ENCODE measurements around the gene DDX10.

The DDX10 gene

DNA sequence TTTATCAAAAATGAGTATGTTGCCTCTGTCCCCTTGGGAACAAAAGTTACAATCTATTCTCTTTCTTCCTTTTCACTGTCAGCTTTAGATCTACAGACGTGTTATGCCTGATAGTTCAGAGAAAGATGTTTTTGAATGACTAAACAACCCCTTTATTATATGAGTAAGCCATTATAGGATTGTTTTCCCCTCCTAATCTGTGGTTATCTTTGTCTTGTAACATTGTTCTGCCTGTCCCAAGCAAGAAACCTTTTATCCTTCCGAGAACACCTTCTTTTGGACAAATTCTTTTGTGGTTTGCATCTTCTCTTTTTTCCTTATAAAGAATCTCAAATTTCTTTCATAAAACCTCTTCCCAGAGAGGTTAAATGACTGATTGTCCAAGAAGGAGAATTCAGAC, 208.4 kb downstream of the DDX10 start:
- no peak for DNase-seq (ENCODE audit: low spot score)

GRCh38 chr11:108873941-108874340, 209.1 kb downstream of the DDX10 start:
- DNase-seq (ENCODE audit: low spot score) = no peak

DNA sequence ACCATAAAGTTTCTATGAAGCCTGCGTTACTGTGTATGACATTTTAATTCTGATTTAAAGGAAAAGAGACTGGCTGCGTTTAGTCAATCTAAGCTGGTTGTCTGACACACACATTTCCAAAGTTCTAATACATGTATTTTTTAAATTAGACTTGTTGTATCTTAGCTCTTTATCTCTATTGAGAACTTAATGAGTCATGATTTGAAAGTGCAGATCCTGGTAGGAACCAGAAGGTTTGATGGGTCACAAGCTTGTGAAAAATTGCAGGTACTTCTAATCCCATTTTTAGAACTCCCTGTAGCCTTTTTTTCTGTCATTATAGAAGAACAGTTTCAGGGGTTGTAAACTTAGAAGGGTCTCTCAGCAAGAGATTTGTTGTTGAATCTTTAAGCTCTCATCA, 210.3 kb downstream of the DDX10 start:
- no peak for DNase-seq (ENCODE audit: low spot score)

DNA sequence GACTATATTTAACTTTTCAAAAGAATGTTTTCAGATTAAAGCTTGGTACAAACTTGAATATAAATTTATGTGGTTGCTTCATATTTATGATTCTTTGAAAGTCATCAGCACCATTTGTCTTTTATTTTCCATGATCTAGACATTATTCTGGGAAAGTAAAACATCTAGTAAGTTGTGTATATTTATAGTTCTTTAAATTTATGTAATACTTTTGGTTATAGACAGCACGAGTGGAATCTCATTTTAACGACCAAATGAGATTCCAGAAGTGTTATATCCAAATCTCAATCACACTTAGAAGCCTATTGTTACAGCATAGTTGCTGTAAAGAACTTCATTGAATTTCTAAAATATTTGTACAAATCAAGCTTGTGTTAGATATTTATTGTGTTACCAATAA, 212.3 kb downstream of the DDX10 start:
- no peak for DNase-seq (ENCODE audit: low spot score)

GRCh38 chr11:108880510-108880909, 215.6 kb downstream of the DDX10 start:
- DNase-seq (ENCODE audit: low spot score) = no peak

- DNase-seq (ENCODE audit: low spot score) = no peak
Observed at GRCh38 chr11:108881131-108881530, 216.3 kb downstream of the DDX10 start.

- DNase-seq (ENCODE audit: low spot score) = no peak
Observed at GRCh38 chr11:108882211-108882831, 217.5 kb downstream of the DDX10 start.

DNA sequence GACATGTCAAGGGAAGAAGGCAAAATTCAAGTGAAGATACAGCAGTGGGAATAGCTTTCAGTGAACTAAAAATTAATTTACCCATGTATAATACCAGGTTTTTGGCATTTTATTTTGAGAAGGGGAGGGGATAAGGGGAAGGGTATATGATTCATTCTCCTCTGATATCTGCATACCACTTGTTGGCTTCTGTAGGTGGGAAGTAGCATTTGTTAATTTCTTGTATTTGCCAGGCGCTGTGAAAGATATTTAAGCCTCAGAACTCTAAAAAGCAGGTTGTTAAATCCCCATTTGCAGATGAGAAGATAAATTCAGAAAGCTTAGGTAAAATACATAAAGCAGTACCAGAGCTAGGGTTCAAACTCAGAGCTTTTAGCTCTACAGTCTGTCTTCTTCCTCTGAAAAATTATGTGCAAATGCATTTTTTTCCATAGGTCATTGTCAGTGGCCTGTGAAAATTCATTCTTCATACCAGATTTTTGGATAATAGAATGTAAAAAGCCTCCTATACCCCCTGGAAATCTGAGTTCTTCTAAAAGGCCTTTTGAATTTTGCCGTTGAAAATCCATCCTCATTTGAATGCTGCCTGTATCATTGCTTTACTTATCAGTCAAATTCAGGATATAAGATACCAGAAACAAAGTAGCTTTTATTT, 221.3 kb downstream of the DDX10 start:
- DNase-seq (ENCODE audit: low spot score) = no peak

- DNase-seq (ENCODE audit: low spot score) = no peak
Observed at GRCh38 chr11:108886660-108887009, 221.8 kb downstream of the DDX10 start.

DNA sequence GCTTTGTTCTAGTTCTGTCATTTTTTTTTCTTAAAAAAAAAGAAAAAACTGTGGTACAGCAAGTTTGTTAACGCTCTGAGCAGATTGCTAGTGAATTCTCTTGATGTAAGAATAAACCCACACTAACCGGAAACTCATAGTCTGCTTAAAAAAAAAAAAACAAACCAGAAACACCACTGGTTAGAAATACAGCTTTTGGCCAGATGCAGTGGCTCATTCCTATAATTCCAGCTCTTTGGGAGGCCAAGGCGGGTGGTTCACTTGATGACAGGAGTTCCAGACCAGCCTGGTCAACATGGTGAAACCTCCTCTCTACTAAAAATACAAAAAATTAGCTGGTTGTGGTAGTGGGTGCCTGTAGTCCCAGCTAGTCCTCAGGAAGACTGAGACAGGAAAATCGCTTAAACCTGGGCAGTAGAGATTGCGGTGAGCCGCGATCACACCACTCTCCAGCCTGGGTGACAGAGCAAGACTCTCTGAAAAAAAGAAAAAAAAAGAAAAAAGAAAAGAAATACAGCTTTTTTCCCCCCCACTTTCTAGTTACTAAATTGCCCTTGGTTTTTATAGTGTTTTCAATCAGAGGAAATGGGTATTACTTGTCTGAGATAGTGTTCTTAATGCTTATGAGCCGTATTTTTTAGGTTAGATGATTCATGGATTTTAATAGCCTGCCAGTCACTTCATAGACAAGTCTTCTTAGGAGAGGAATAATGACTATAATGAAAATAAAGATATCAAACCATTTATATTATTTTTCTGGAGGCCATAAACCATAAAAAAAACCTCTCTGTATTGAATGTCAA, 222.8 kb downstream of the DDX10 start:
- DNase-seq (ENCODE audit: low spot score) = no peak

- DNase-seq (ENCODE audit: low spot score) = no peak
Observed at GRCh38 chr11:108890482-108891105, 225.7 kb downstream of the DDX10 start.

- no peak for DNase-seq (ENCODE audit: low spot score)
Observed at GRCh38 chr11:108891143-108891542, 226.3 kb downstream of the DDX10 start.

- no peak for DNase-seq (ENCODE audit: low spot score)
Observed at GRCh38 chr11:108891909-108892511, 227.1 kb downstream of the DDX10 start.

- no peak for DNase-seq (ENCODE audit: low spot score)
Observed at GRCh38 chr11:108895579-108896480, 231.0 kb downstream of the DDX10 start.

DNA sequence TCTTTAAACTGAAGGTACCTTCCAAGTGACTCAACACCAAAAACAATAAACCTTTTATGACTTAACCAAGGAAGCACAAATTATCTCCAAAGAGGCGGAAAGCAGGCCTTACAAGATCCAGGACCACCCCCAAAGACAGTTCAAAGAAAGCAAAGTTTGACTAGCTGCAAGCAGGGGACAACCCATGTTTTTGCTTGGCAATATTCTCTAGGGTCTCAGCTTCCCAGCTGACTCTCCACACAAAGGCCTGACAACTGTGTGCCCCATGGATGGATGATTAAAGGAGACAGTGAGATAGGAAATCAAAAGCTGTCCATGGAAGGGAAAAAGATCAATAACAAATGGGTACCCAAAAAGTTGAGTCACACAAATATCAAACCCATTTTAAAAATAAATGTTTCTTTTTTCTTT, 232.2 kb downstream of the DDX10 start:
- no peak for DNase-seq (ENCODE audit: low spot score)

GRCh38 chr11:108897916-108898315, 233.0 kb downstream of the DDX10 start:
- DNase-seq (ENCODE audit: low spot score) = no peak

DNA sequence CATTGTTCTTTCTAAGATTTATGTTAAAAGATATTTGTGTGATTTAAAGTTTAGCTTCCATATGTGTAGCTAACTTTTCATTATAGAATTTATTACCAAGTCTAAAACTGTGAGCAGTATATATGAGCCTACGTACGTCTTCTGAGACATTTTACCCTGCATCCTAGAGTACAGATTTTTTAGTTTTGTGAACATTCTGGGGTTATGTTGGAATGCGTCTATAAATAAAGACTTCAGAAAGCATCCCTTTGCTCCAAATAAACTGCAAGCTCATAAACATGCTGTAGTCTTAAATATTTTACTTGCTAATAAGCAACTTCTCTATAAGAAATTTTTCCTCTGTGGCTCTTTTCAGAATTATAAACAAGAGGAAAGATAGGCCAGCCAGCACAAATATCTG, 236.5 kb downstream of the DDX10 start:
- DNase-seq (ENCODE audit: low spot score) = no peak

DNA sequence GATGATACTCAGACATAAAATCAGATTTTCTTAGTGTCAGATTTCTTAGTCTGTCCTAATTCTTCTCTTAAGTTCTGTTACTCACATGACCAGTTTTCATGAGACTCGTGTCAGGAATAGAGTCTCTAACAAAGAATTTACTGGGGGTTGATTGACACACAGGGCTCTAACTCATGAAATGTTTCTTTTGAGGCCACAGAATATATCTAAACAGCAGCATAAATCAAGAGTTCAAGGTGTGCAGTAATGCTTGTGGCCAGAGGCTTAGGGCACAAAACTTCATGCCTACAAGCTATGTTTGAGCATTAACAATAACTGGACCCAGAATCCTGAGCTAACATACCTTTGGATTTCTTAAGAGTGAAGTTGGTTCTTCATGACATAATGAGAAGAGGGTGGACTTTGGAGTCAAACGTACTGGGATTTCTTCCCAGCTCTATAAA, 237.2 kb downstream of the DDX10 start:
- no peak for DNase-seq (ENCODE audit: low spot score)

DNA sequence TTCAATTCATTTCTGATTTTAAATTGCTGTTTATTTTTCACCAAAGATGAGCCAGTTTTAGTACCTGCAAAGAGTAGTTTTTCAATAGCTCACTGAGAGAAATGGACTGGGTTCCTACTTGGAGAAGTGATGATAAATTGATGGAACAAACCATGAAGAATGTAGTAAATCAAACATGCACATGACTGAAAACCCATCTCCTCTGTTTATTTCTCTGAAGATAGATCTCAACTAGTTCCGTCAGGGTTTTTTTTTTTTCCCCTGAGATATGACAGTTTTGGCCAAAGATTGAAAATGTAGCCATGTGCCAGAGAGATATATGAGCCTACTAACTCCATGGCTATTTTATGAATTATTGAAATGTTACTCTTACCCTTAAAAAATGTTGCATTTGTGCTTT, 239.6 kb downstream of the DDX10 start:
- no peak for DNase-seq (ENCODE audit: low spot score)

DNA sequence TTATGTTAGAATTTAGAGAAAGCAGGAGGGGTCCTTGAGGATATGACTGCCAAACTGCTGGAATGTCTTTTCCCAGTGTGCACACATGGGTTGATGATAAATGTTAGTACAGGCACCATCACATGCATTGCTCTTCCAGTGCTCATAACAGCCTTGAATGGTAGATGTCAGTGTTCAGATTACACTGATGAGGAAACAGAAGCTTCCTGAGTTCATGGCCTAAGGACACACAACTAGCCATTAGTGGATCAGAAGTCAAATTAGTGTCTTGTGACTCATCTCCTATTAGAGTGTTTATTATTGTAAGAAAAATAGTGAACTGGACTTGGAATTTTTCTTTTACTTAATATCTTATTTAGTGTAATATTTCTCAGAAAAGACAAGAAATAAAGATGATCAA, 241.5 kb downstream of the DDX10 start:
- no peak for DNase-seq (ENCODE audit: low spot score)

DNA sequence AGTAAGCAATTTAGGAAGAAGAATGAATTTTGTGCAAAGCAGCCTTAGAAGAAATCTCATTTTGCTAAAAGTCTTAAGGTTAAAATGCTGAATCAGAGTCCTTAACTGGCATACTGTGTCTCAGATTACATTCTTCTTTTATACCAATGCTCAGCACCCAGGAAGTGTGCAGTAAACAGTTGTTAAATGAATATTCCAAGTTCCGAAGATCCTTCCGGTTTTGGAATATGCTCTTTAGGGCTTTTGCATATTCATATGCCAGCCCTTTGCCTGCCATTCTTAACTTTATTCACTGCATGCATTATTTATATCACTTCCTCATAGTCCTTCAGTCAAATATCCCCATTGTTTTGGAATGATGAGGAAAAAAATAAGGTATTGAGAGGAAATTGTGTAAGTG, 242.0 kb downstream of the DDX10 start:
- DNase-seq (ENCODE audit: low spot score) = no peak
